Keratinocyte (primary cell): ENCODE data around the gene TAF1B. TPM values are rescaled to one million over a fixed set of nuclear protein-coding genes. Genes with fewer than 3 reads are reported as not detected.

Experiments
- DNase-seq: peaks from one replicate; pipeline ENCODE4 v3.0.0-alpha.2; 2011; ENCODE audit warnings: low read depth, missing footprints, low spot score
- FAIRE-seq: peaks from 2 replicates; lab custom pipeline; 2011; peaks lifted over from hg19 to GRCh38; lab: Jason Lieb, UNC
- H2AFZ ChIP-seq: 2 replicates; pipeline ENCODE4 v1.6.0; 2012; ENCODE audit warnings: low read length, control low read depth, inconsistent platforms; ENCODE audit not compliant: control insufficient read depth
- H3K27ac ChIP-seq: 2 replicates; pipeline ENCODE4 v1.5.1; 2011; ENCODE audit warnings: low read length; ENCODE audit not compliant: control insufficient read depth, insufficient read depth
- H3K27me3 ChIP-seq: 3 replicates; pipeline ENCODE4 v1.6.0; 2011; ENCODE audit warnings: low read length; ENCODE audit not compliant: control insufficient read depth, insufficient read depth; ENCODE audit errors: extremely low read depth
- H3K36me3 ChIP-seq, 2 experiments: 2 replicates in 1 of 2; 3 replicates in 1 of 2; pipeline ENCODE4 v1.5.1; 2011; ENCODE audit warnings: low read length in 2 of 2, mild to moderate bottlenecking in 1 of 2; ENCODE audit not compliant: control insufficient read depth in 2 of 2, insufficient read depth in 2 of 2; ENCODE audit errors: extremely low read depth in 1 of 2
- H3K4me1 ChIP-seq: 3 replicates; pipeline ENCODE4 v1.5.1; 2011; ENCODE audit warnings: low read length; ENCODE audit not compliant: control insufficient read depth, insufficient read depth; ENCODE audit errors: extremely low read depth
- H3K4me2 ChIP-seq: 3 replicates; pipeline ENCODE4 v1.6.0; 2011; ENCODE audit warnings: low read depth, low read length; ENCODE audit not compliant: control insufficient read depth, insufficient read depth; ENCODE audit errors: extremely low read depth
- H3K4me3 ChIP-seq, 3 experiments: fragments of 200-600 bp in 1 of 3; sonication (generic) in 1 of 3; 2 replicates in 2 of 3; 3 replicates in 1 of 3; pipeline ENCODE4 v1.5.1; 2011 to 2016; ENCODE audit warnings: low read length in 3 of 3, mild to moderate bottlenecking in 3 of 3, control low read depth in 2 of 3, inconsistent platforms in 1 of 3, low read depth in 1 of 3, mixed read lengths in 1 of 3, mixed run types in 1 of 3, moderate library complexity in 1 of 3; ENCODE audit not compliant: control insufficient read depth in 2 of 3, insufficient read depth in 2 of 3; ENCODE audit errors: extremely low read depth in 1 of 3
- H3K79me2 ChIP-seq: 2 replicates; pipeline ENCODE4 v1.6.0; 2012; ENCODE audit warnings: low read length; ENCODE audit not compliant: control insufficient read depth, insufficient read depth
- H3K9ac ChIP-seq: 3 replicates; pipeline ENCODE4 v1.6.0; 2011; ENCODE audit warnings: low read length; ENCODE audit not compliant: control insufficient read depth, insufficient read depth; ENCODE audit errors: extremely low read depth
- H3K9me1 ChIP-seq: 3 replicates; pipeline ENCODE4 v1.6.0; 2011; ENCODE audit warnings: low read length; ENCODE audit not compliant: control insufficient read depth, insufficient read depth; ENCODE audit errors: extremely low read depth
- H3K9me3 ChIP-seq: 2 replicates; pipeline ENCODE4 v1.5.1; 2012; ENCODE audit warnings: low read depth, low read length; ENCODE audit not compliant: control insufficient read depth
- H4K20me1 ChIP-seq: 3 replicates; pipeline ENCODE4 v1.6.0; 2011; ENCODE audit warnings: low read length; ENCODE audit not compliant: control insufficient read depth, insufficient read depth; ENCODE audit errors: extremely low read depth
- EZH2 ChIP-seq: IDR thresholded peaks from one replicate; pipeline ENCODE4 v1.6.1; 2012; ENCODE audit warnings: inconsistent platforms, mild to moderate bottlenecking, low read length, moderate library complexity
- dilution Hi-C: fragments of 300-500 bp; cut with MboI; formaldehyde crosslinking; loops from one replicate; pipeline ENCODE4 v1.7.0; 2020; ENCODE audit warnings: low sequenced_read_pairs; ENCODE audit not compliant: extremely low pct_ligation_motif_present
- polyA plus RNA-seq, 5 experiments: library from polyadenylated mRNA; depleted of rRNA in 3 of 5; stranded (reverse) in 3 of 5; stranded (forward) in 1 of 5; unstranded in 1 of 5; fragments of >200 nt; gene quantifications; 1 replicate in 1 of 5; 2 replicates in 3 of 5; 3 replicates in 1 of 5; pipeline versions ENCODE4 v1.2.1 to v1.2.3, GENCODE V29; 2011 to 2012; ENCODE audit warnings: missing spikeins in 2 of 5, low read depth in 1 of 5, low replicate concordance in 1 of 5
- TF ChIP-seq, protein P1 (sequence below), 3 experiments: IDR thresholded peaks in 1 of 3; conservative IDR thresholded peaks in 1 of 3; optimal IDR thresholded peaks in 1 of 3; 2 replicates in 2 of 3; 3 replicates in 1 of 3; pipeline versions ENCODE3 to v1.5.1; 2011; ENCODE audit warnings: low read length in 3 of 3, mild to moderate bottlenecking in 3 of 3, moderate library complexity in 2 of 3, control low read depth in 1 of 3, inconsistent platforms in 1 of 3; ENCODE audit not compliant: insufficient read depth in 2 of 3; ENCODE audit errors: extremely low read depth in 1 of 3

TAF1B gene
- polyA plus RNA-seq, 1 donor (not counting 4 experiments of a cell fraction or from before 2014, with no cell fraction given) = 16.5 TPM

DNA sequence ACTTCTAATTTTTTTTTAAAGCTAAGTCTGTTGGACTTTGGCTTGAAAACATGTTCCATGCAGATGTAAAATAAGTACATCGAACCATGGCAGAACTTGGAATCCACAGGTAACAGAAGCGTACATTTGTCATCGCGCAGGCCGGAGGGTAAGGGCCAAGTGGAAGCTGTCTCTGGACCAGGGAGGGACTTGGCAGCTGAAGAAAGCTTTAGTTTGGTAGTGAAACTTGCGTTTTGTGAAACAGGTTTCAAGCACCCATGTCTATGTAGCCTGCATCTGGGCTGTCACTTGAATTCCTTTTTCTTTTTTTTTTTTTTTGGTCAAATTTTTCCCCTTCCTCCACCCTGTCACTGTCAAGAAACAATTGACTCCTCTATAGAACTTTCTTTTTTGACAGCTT, 128.6 kb downstream of the TAF1B start:
- DNase-seq = no peak
- Histone ChIP-seq H3K4me1 (peaks cover 20% of the 10 kb centered on the region), H3K36me3 (no peaks in the 10 kb centered on the region), H3K9me3 (no peaks in the 10 kb centered on the region), H2AFZ (no peak overlapping the region), H3K9ac (no peak overlapping the region), H4K20me1 (no peaks in the 10 kb centered on the region), H3K4me3 (no peak overlapping the region), H3K79me2 (no peaks in the 10 kb centered on the region), H3K9me1 (no peaks in the 10 kb centered on the region), H3K27ac (no peak overlapping the region), H3K27me3 (no peaks in the 10 kb centered on the region), H3K4me2 (no peak overlapping the region)
- no peak for FAIRE-seq
- dilution Hi-C loops = no loop called here
- TF ChIP-seq EZH2 = no peak
- TF ChIP-seq, protein P1, sequence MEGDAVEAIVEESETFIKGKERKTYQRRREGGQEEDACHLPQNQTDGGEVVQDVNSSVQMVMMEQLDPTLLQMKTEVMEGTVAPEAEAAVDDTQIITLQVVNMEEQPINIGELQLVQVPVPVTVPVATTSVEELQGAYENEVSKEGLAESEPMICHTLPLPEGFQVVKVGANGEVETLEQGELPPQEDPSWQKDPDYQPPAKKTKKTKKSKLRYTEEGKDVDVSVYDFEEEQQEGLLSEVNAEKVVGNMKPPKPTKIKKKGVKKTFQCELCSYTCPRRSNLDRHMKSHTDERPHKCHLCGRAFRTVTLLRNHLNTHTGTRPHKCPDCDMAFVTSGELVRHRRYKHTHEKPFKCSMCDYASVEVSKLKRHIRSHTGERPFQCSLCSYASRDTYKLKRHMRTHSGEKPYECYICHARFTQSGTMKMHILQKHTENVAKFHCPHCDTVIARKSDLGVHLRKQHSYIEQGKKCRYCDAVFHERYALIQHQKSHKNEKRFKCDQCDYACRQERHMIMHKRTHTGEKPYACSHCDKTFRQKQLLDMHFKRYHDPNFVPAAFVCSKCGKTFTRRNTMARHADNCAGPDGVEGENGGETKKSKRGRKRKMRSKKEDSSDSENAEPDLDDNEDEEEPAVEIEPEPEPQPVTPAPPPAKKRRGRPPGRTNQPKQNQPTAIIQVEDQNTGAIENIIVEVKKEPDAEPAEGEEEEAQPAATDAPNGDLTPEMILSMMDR (optimal IDR thresholded peaks at IDR 0.05 in 1 of 3, IDR thresholded peaks at IDR 0.05 in 1 of 3, conservative IDR thresholded peaks at IDR 0.05 in 1 of 3; ENCODE audit: extremely low read depth in 1 of 3, insufficient read depth in 2 of 3, low read length in 3 of 3) = no peak

DNA sequence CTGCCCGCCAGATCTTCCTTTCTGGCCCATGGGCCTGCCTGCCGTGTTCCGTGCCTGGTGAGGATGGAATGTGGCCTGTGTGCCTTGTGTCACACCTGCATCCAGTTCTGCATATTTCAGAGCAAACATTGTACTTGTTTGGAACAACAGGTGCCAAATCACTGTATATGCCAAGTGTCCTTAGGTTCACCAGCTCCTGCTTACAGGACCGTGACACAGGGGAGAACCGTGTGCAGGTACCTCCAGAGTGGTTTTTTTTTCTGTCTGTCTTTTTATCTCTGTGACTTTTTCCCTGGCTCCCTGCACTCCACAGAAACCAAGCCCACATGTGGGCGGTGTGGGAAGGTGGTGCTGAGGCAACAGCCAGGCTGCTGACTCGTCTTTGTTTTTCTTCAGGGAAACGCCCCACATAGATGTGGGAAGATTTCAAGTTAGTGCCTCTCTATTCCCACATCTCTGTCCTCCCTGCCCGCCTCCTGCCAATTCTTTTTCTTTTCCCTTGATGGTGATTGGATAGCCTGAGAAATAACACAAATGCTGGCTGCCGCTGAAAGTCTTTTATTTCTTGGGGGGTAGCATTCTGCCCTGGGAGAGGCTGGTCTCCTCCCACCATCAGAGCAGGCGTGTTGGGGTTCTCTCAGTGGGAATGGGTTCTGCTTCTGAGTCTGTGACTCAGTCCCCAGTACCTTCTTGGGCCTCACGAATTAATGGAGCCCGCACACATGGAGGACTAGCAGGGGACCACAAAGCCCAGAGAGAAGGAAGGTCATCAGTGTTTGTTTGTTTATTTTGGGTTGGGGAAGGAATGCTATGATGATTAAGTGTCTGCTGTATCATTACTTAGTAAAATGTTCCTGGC, 129.6 kb downstream of the TAF1B start:
- no peak for DNase-seq
- H3K4me1 ChIP-seq = peaks cover 20% of the 10 kb centered on the region
- no peak overlapping the region for H2AFZ ChIP-seq
- dilution Hi-C loops = no loop called here
- H3K36me3 ChIP-seq = no peaks in the 10 kb centered on the region
- H3K9me1 ChIP-seq = no peaks in the 10 kb centered on the region
- no peak overlapping the region for H3K4me2 ChIP-seq
- no peak for TF ChIP-seq EZH2
- TF ChIP-seq, protein P1 (optimal IDR thresholded peaks at IDR 0.05 in 1 of 3, IDR thresholded peaks at IDR 0.05 in 1 of 3, conservative IDR thresholded peaks at IDR 0.05 in 1 of 3; ENCODE audit: extremely low read depth in 1 of 3, insufficient read depth in 2 of 3, low read length in 3 of 3) = no peak
- H3K9ac ChIP-seq = no peak overlapping the region
- no peaks in the 10 kb centered on the region for H4K20me1 ChIP-seq
- no peak overlapping the region for H3K27ac ChIP-seq
- no peak for FAIRE-seq
- no peak overlapping the region for H3K4me3 ChIP-seq
- no peaks in the 10 kb centered on the region for H3K79me2 ChIP-seq
- H3K27me3 ChIP-seq = no peaks in the 10 kb centered on the region
- H3K9me3 ChIP-seq = no peaks in the 10 kb centered on the region
